OCI-LY7 (cell line): ENCODE measurements around the gene CORO2A. TPM values are rescaled to one million over a fixed set of nuclear protein-coding genes. Genes with fewer than 3 reads are reported as not detected.

Experiments used
- BruUV-seq: library from RNA; stranded (reverse); fragments of 400-500 nt; replicated peaks from 2 replicates; lab custom pipeline; 2021; lab: Mats Ljungman, UMichigan
- CTCF ChIA-PET: fragments of 300-600 bp; sonication (Branson Sonifier 250); formaldehyde crosslinking; loops from one replicate; lab custom pipeline; 2022; ENCODE audit warnings: antibody characterized with exemption; ENCODE audit not compliant: unreplicated experiment; lab: Charles Lee
- POLR2A ChIA-PET: fragments of 300-600 bp; sonication (Branson Sonifier 250); formaldehyde crosslinking; loops from one replicate; lab custom pipeline; 2022; ENCODE audit warnings: antibody characterized with exemption; lab: Charles Lee
- DNase-seq: peaks from one replicate; pipeline ENCODE4 v3.0.0-alpha.2; 2015; ENCODE audit warnings: low spot score
- H2AFZ ChIP-seq: fragments of 200-600 bp; sonication (generic), shearing (Covaris generic); 2 replicates; pipeline ENCODE4 v1.6.1; 2014; ENCODE audit warnings: mild to moderate bottlenecking, antibody characterized with exemption, low read length, moderate library complexity
- H3K27ac ChIP-seq: fragments of 200-600 bp; sonication (generic); 2 replicates; pipeline ENCODE4 v1.5.1; 2014; ENCODE audit warnings: mixed run types, low read depth, mild to moderate bottlenecking, moderate library complexity, low read length, inconsistent platforms; ENCODE audit not compliant: poor library complexity, severe bottlenecking
- H3K36me3 ChIP-seq: fragments of 200-600 bp; sonication (generic); 2 replicates; pipeline ENCODE4 v1.6.1; 2014; ENCODE audit warnings: mild to moderate bottlenecking, antibody characterized with exemption, low read length, moderate library complexity, mixed read lengths; ENCODE audit not compliant: insufficient read depth
- H3K4me1 ChIP-seq: fragments of 200-600 bp; sonication (generic); 2 replicates; pipeline ENCODE4 v1.5.1; 2014; ENCODE audit warnings: mild to moderate bottlenecking, low read length; ENCODE audit not compliant: insufficient read depth, poor library complexity, severe bottlenecking
- H3K4me2 ChIP-seq: fragments of 200-600 bp; sonication (generic); 2 replicates; pipeline ENCODE4 v1.6.1; 2014; ENCODE audit warnings: mild to moderate bottlenecking, low read length
- H3K4me3 ChIP-seq: fragments of 200-600 bp; sonication (generic); 2 replicates; pipeline ENCODE4 v1.5.1; 2014; ENCODE audit warnings: mild to moderate bottlenecking, low read depth, low read length; ENCODE audit not compliant: poor library complexity, severe bottlenecking
- H3K79me2 ChIP-seq: fragments of 200-600 bp; sonication (generic); 2 replicates; pipeline ENCODE4 v1.6.1; 2016; ENCODE audit warnings: low read depth, mild to moderate bottlenecking, low read length, moderate library complexity, mixed read lengths; ENCODE audit not compliant: insufficient read depth
- H3K9me2 ChIP-seq: fragments of 200-600 bp; sonication (generic); 2 replicates; pipeline ENCODE4 v1.6.1; 2016; ENCODE audit warnings: mild to moderate bottlenecking, low read length, mixed read lengths; ENCODE audit not compliant: insufficient read depth
- H3K9me3 ChIP-seq: fragments of 200-600 bp; sonication (generic); 2 replicates; pipeline ENCODE4 v1.6.1; 2014; ENCODE audit warnings: mild to moderate bottlenecking, mixed run types, low read length, mixed read lengths
- H4K20me1 ChIP-seq: fragments of 200-600 bp; sonication (generic); 2 replicates; pipeline ENCODE4 v1.6.1; 2014; ENCODE audit warnings: mild to moderate bottlenecking, antibody characterized with exemption, low read length, moderate library complexity, mixed read lengths; ENCODE audit not compliant: insufficient read depth
- EZH2phosphoT487 ChIP-seq: fragments of 200-600 bp; sonication (generic); IDR thresholded peaks from 2 replicates; pipeline ENCODE4 v1.6.1; 2018; ENCODE audit warnings: low read depth, borderline replicate concordance, mild to moderate bottlenecking, mixed run types, antibody characterized with exemption, low read length, moderate library complexity, mixed read lengths
- intact Hi-C: fragments of 100-400 bp; cut with micrococcal nuclease; formaldehyde crosslinking; loops from one replicate; pipeline ENCODE4 v1.10.0; 2022; ENCODE audit not compliant: unreplicated experiment
- total RNA-seq, 2 experiments: library from RNA; depleted of rRNA in 1 of 2; stranded (reverse); fragments of >200 nt in 1 of 2; shearing (Covaris generic) in 1 of 2; gene quantifications; 2 replicates each; pipeline ENCODE4 v1.2.3, GENCODE V29; 2014 to 2022
- TF ChIP-seq, protein P1 (sequence below): fragments of 200-600 bp; sonication (generic); conservative IDR thresholded peaks from 2 replicates; pipeline ENCODE4 v1.5.1; 2014; ENCODE audit warnings: mild to moderate bottlenecking, antibody characterized with exemption, low read length, moderate library complexity, mixed read lengths

Gene CORO2A
- total RNA-seq, 2 experiments from 2014 or later = 1.8 to 3.9 TPM

GRCh38 chr9:98150164-98150563 is 42.3 kb downstream of the CORO2A start:
- Histone ChIP-seq H3K79me2 (no peaks in the 10 kb centered on the region), H4K20me1 (no peaks in the 10 kb centered on the region), H3K4me3 (no peak overlapping the region), H3K9me2 (no peaks in the 10 kb centered on the region), H3K4me2 (no peak overlapping the region), H3K27ac (no peak overlapping the region), H3K36me3 (no peaks in the 10 kb centered on the region), H3K9me3 (no peaks in the 10 kb centered on the region), H3K4me1 (no peaks in the 10 kb centered on the region), H2AFZ (no peak overlapping the region)
- ChIA-PET POLR2A (interaction anchor here (0.6 kb wide), 1 partner anchor 64 kb away, joined by 6 read pairs; no protein-coding TSS in a partner anchor), CTCF (no interaction called here)
- intact Hi-C loops = no loop called here
- TF ChIP-seq, protein P1, sequence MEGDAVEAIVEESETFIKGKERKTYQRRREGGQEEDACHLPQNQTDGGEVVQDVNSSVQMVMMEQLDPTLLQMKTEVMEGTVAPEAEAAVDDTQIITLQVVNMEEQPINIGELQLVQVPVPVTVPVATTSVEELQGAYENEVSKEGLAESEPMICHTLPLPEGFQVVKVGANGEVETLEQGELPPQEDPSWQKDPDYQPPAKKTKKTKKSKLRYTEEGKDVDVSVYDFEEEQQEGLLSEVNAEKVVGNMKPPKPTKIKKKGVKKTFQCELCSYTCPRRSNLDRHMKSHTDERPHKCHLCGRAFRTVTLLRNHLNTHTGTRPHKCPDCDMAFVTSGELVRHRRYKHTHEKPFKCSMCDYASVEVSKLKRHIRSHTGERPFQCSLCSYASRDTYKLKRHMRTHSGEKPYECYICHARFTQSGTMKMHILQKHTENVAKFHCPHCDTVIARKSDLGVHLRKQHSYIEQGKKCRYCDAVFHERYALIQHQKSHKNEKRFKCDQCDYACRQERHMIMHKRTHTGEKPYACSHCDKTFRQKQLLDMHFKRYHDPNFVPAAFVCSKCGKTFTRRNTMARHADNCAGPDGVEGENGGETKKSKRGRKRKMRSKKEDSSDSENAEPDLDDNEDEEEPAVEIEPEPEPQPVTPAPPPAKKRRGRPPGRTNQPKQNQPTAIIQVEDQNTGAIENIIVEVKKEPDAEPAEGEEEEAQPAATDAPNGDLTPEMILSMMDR = no peak
- TF ChIP-seq EZH2phosphoT487 = no peak
- DNase-seq = no peak
- BruUV-seq = no TSS peak

DNA sequence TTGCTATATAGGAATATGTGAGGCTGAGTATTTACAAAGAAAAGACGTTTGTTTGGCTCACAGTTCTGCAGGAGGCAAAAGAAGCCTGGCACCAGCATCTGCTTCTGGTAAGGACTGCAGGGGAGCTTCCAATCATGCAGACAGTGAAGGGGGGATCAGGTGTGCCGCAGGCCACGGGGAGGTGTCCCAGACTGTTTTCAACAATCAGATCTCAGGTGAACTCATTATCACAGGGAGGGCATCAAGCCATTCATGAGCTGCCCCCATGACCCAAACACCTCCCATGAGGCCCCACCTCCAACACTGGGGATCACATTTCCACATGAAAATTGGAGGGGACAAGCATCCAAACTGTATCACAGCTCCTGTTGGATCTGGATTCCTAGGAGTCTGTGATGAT is 43.0 kb downstream of the CORO2A start:
- DNase-seq = no peak
- Histone ChIP-seq H3K9me2 (no peaks in the 10 kb centered on the region), H3K79me2 (no peaks in the 10 kb centered on the region), H3K4me1 (no peaks in the 10 kb centered on the region), H2AFZ (no peak overlapping the region), H3K36me3 (no peaks in the 10 kb centered on the region), H4K20me1 (no peaks in the 10 kb centered on the region), H3K9me3 (no peaks in the 10 kb centered on the region), H3K4me3 (no peak overlapping the region), H3K27ac (no peak overlapping the region), H3K4me2 (no peak overlapping the region)
- ChIA-PET CTCF (no interaction called here), POLR2A (interaction anchor here (0.5 to 1.0 kb wide), 3 partner anchors 11 to 215 kb away, joined by 3 to 6 read pairs (median 3); no protein-coding TSS in a partner anchor)
- BruUV-seq = no TSS peak
- TF ChIP-seq, protein P1 = no peak
- TF ChIP-seq EZH2phosphoT487 = no peak
- intact Hi-C loops = no loop called here

DNA sequence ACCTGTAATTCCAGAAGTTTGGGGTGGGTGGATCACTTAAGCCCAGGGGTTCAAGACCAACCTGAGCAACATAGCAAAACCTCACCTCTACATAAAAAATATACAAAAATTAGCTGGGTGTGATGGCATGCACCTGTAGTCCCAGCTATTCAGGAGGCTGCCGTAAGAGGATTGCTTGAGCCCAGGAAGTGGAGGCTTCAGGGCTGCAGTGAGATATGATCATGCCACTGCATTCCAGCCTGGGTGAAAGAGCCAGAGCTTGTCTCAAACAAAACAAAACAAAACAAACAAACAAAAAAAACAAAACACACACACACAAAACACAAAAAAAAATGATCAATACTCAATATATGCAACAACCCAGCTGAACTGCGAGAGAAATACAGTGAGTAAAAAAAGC is 44.0 kb downstream of the CORO2A start:
- Histone ChIP-seq H3K4me1 (no peaks in the 10 kb centered on the region), H4K20me1 (no peaks in the 10 kb centered on the region), H3K9me2 (no peaks in the 10 kb centered on the region), H3K4me2 (no peak overlapping the region), H3K36me3 (no peaks in the 10 kb centered on the region), H3K9me3 (no peaks in the 10 kb centered on the region), H2AFZ (no peak overlapping the region), H3K79me2 (no peaks in the 10 kb centered on the region), H3K27ac (no peak overlapping the region), H3K4me3 (no peak overlapping the region)
- BruUV-seq = no TSS peak
- ChIA-PET POLR2A (interaction anchor here (0.6 to 1.0 kb wide), 3 partner anchors 20 to 1180 kb away, joined by 3 to 4 read pairs (median 3); no protein-coding TSS in a partner anchor), CTCF (no interaction called here)
- TF ChIP-seq EZH2phosphoT487 = no peak
- TF ChIP-seq, protein P1 = no peak
- intact Hi-C loops = no loop called here
- no peak for DNase-seq
